Anterior cingulate cortex (tissue), 58 donors: ENCODE data around the gene PER2.
"Not testable (repeated sequence)": the region's sequence is repeated elsewhere in the genome, so short reads cannot be mapped to it uniquely, and the experiment has no call there.

Source experiments
- DNase-seq, 58 donors: peaks; one replicate each; lab custom pipeline; 2025; lab: John Stamatoyannopoulos, UW

PER2 gene

GRCh38 chr2:238290091-238290509, 1.7 kb upstream of the PER2 start:
- DNase-seq: peak in 24 of 58 donors; percentile 3 to 69 (median 38)

- DNase-seq: no peak
These were observed 1.2 kb upstream of the PER2 start for GRCh38 chr2:238289574-238289973.

- DNase-seq: peak; percentile 62 to 99 (median 96)
These were observed 502 bp upstream of the PER2 start for GRCh38 chr2:238288650-238289573.

- peak in 36 of 58 donors; percentile 11 to 62 (median 36) for DNase-seq
These were observed 1.2 kb downstream of the PER2 start for GRCh38 chr2:238286987-238287736.

- peak in 21 of 58 donors; percentile 13 to 60 (median 32) for DNase-seq
These were observed 1.9 kb downstream of the PER2 start for GRCh38 chr2:238286551-238286950.

GRCh38 chr2:238286095-238286494, 2.3 kb downstream of the PER2 start:
- DNase-seq: no peak

- peak in 30 of 58 donors; percentile 10 to 67 (median 34) for DNase-seq
These were observed 2.7 kb downstream of the PER2 start for GRCh38 chr2:238285653-238286082.

GRCh38 chr2:238284802-238285515, 3.5 kb downstream of the PER2 start:
- DNase-seq: no peak

GRCh38 chr2:238282861-238283738, 5.3 kb downstream of the PER2 start:
- DNase-seq: no peak

GRCh38 chr2:238281826-238282480, 6.5 kb downstream of the PER2 start:
- DNase-seq: no peak

GRCh38 chr2:238280083-238280825, 8.2 kb downstream of the PER2 start:
- DNase-seq: no peak

GRCh38 chr2:238279324-238279682, 9.1 kb downstream of the PER2 start:
- no peak for DNase-seq

GRCh38 chr2:238278626-238279323, 9.6 kb downstream of the PER2 start:
- no peak for DNase-seq

GRCh38 chr2:238277695-238278094, 10.7 kb downstream of the PER2 start:
- DNase-seq: no peak

GRCh38 chr2:238274152-238274865, 14.1 kb downstream of the PER2 start:
- DNase-seq: no peak

GRCh38 chr2:238273433-238273832, 15.0 kb downstream of the PER2 start:
- DNase-seq: not testable (repeated sequence)

GRCh38 chr2:238272156-238272555, 16.3 kb downstream of the PER2 start:
- DNase-seq: no peak
